Uterus (tissue), 2 donors: ENCODE measurements around the gene ADORA2A.

Experiments used
- CTCF ChIP-seq, 4 experiments: fragments of 200-600 bp in 2 of 4; fragments of 450-650 bp in 2 of 4; sonication (generic) in 2 of 4; IDR thresholded peaks; one replicate each; pipeline ENCODE4 v1.5.1; 2016 to 2019; ENCODE audit warnings: antibody characterized with exemption in 4 of 4, mild to moderate bottlenecking in 2 of 4, moderate library complexity in 1 of 4
- POLR2A ChIP-seq, 2 donors: fragments of 450-650 bp; IDR thresholded peaks; one replicate each; pipeline ENCODE4 v1.6.1; 2016; ENCODE audit warnings: antibody characterized with exemption in 2 of 2, mild to moderate bottlenecking in 1 of 2, moderate library complexity in 1 of 2

- TF ChIP-seq CTCF (IDR thresholded peaks at IDR 0.05) (no peak), POLR2A (IDR thresholded peaks at IDR 0.05) (no peak)
Measured at GRCh38 chr22:24483976-24484545, 56.7 kb downstream of the ADORA2A start.
